ENCODE results near the gene RIN1. TPM values are rescaled to one million over a fixed set of nuclear protein-coding genes. Genes with fewer than 3 reads are reported as not detected.

The RIN1 gene
- total and polyA plus RNA-seq, 2 of the 13 experiments (the other 11 are each of a cell fraction or from before 2014, with no cell fraction given): 2.4 to 4.1 TPM

DNA sequence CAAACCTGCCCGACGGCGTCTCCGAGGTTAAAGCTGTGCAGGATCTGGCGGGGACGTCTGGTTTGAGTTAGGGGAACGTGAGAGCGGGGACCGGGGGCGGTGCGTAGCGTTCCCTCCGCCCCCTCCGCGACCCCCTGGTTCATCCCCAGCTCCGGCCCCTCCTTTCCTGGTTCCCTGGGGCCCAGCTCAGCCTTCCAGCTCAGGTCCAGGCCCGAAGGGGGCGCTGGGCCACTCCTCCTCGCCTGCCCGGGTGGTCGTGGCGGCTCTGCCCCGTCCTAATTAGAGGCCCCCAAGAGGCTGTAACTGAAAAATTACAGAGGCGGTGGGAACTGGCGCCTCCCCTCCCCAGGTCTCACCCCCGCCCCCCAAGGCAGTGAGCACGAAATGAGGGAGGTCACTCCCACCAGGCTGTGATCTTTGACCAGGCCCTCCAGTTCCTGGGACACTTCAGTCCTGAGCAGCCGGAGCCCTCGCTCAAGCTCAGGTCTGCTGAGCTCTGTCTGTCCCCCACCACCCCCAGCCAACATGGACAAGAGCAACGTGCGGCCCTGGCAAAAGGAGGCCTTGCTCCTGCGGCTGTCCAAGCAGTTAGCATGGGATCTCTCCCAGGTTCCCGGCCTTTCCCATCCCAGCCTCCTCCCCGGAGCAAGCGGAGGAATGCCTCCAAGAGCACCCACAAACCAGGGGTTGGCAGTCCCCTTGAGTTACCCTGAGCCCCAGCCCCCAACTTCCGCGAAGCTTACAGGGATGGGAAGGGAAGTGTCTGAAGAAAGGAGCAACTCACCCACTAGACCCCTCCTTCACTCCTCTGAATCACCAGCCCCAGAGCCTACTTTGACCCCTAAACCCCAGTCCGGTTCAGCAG lies 22.7 kb downstream of the RIN1 start (continued):
- TF ChIP-seq KIAA2018 (CRISPR knock-in tag; IDR thresholded peaks at IDR 0.05; ENCODE audit: borderline replicate concordance) (no peak), PRMT3 (CRISPR knock-in tag; IDR thresholded peaks at IDR 0.05; ENCODE audit: borderline replicate concordance, low read depth) (no peak), NR1H2 (CRISPR knock-in tag; IDR thresholded peaks at IDR 0.05; ENCODE audit: borderline replicate concordance, low read depth) (no peak), NFE2L1 (CRISPR knock-in tag; IDR thresholded peaks at IDR 0.05; ENCODE audit: borderline replicate concordance) (no peak), POGZ (CRISPR knock-in tag; IDR thresholded peaks at IDR 0.05) (no peak), ZNF296 (CRISPR knock-in tag; conservative IDR thresholded peaks at IDR 0.05) (no peak), ZSCAN30 (CRISPR knock-in tag; IDR thresholded peaks at IDR 0.05) (no peak), FOXP4 (CRISPR knock-in tag; IDR thresholded peaks at IDR 0.05) (no peak)
- TF ChIP-seq, protein P1, sequence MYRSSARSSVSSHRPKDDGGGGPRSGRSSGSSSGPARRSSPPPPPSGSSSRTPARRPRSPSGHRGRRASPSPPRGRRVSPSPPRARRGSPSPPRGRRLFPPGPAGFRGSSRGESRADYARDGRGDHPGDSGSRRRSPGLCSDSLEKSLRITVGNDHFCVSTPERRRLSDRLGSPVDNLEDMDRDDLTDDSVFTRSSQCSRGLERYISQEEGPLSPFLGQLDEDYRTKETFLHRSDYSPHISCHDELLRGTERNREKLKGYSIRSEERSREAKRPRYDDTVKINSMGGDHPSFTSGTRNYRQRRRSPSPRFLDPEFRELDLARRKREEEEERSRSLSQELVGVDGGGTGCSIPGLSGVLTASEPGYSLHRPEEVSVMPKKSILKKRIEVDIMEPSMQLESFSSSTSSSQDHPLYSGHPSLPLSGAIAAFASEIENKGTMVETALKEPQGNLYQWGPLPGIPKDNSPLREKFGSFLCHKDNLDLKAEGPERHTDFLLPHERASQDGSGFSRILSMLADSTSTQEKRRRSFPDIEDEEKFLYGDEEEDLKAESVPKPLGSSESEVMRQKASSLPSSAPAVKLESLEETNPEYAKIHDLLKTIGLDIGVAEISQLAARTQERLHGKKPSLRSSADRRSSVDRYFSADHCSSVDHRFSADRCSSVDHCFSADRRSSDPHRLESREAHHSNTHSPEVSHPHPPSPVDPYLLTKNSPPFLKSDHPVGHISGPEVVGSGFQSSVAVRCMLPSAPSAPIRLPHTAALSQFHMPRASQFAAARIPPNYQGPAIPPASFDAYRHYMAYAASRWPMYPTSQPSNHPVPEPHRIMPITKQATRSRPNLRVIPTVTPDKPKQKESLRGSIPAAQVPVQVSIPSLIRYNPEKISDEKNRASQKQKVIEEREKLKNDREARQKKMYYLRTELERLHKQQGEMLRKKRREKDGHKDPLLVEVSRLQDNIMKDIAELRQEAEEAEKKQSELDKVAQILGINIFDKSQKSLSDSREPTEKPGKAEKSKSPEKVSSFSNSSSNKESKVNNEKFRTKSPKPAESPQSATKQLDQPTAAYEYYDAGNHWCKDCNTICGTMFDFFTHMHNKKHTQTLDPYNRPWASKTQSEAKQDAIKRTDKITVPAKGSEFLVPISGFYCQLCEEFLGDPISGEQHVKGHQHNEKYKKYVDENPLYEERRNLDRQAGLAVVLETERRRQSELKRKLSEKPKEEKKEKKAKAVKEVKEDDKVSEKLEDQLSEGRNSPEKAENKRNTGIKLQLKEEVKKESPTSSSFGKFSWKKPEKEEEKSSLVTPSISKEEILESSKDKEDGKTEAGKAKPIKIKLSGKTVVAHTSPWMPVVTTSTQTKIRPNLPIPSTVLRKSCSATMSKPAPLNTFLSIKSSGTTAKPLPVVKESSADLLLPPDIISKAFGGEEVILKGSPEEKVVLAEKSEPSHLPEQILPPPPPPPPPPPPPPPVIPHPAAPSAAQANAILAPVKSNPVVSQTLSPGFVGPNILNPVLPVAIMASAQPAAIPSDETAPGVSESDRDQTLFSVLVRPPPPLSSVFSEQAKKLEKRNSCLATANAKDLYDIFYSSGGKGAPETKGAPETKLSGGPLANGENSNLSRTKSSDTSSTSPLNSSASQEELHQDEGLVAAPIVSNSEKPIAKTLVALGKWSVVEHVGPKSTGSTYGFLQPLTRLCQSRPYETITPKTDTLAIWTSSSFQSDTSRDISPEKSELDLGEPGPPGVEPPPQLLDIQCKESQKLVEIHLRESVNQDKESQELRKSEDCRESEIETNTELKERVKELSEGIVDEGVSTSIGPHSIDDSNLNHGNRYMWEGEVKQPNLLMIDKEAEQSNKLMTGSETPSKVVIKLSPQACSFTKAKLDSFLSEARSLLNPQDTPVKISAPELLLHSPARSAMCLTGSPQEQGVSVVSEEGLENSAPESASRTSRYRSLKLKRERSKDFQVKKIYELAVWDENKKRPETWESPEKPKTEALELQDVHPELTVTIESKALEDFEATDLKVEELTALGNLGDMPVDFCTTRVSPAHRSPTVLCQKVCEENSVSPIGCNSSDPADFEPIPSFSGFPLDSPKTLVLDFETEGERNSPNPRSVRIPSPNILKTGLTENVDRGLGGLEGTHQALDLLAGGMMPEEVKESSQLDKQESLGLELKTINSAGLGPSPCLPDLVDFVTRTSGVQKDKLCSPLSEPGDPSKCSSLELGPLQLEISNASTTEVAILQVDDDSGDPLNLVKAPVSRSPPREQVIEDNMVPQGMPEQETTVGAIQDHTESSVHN (CRISPR knock-in tag; IDR thresholded peaks at IDR 0.05): no peak

All from HepG2 (cell line).